H9 (cell line): ENCODE measurements around the gene NR4A2. TPM values are rescaled to one million over a fixed set of nuclear protein-coding genes. Genes with fewer than 3 reads are reported as not detected.

Experiments used
- DNase-seq: peaks from one replicate; pipeline ENCODE4 v3.0.0-alpha.2; 2017
- H2AFZ ChIP-seq: one replicate; pipeline ENCODE4 v1.6.1; 2013; ENCODE audit warnings: mild to moderate bottlenecking, low read length, control low read depth, moderate library complexity
- H2AK5ac ChIP-seq: 2 replicates; pipeline ENCODE4 v1.6.1; 2013; ENCODE audit warnings: low read length, control low read depth, mixed read lengths; ENCODE audit not compliant: insufficient read length
- H2BK120ac ChIP-seq: one replicate; pipeline ENCODE4 v1.6.1; 2013; ENCODE audit warnings: low read depth, mild to moderate bottlenecking, low read length, control low read depth, inconsistent platforms; ENCODE audit not compliant: poor library complexity, severe bottlenecking
- H2BK12ac ChIP-seq: 2 replicates; pipeline ENCODE4 v1.6.1; 2013; ENCODE audit warnings: low read length, control low read depth, mixed read lengths, low read depth; ENCODE audit not compliant: insufficient read length
- H2BK15ac ChIP-seq: 2 replicates; pipeline ENCODE4 v1.6.1; 2013; ENCODE audit warnings: low read depth, low read length, control low read depth
- H2BK20ac ChIP-seq: one replicate; pipeline ENCODE4 v1.6.1; 2013; ENCODE audit warnings: low read depth, mild to moderate bottlenecking, low read length, control low read depth, inconsistent platforms; ENCODE audit not compliant: poor library complexity, severe bottlenecking
- H2BK5ac ChIP-seq: 2 replicates; pipeline ENCODE4 v1.6.1; 2013; ENCODE audit warnings: low read length, control low read depth, mixed read lengths; ENCODE audit not compliant: insufficient read length
- H3K14ac ChIP-seq: 2 replicates; pipeline ENCODE4 v1.6.1; 2013; ENCODE audit warnings: low read length, control low read depth; ENCODE audit not compliant: insufficient read depth
- H3K18ac ChIP-seq: 2 replicates; pipeline ENCODE4 v1.6.1; 2013; ENCODE audit warnings: low read depth, mild to moderate bottlenecking, mixed read lengths, low read length, control low read depth; ENCODE audit not compliant: insufficient read length
- H3K23ac ChIP-seq: 2 replicates; pipeline ENCODE4 v1.6.1; 2013; ENCODE audit warnings: low read length, control low read depth, mixed read lengths, low read depth; ENCODE audit not compliant: insufficient read length
- H3K23me2 ChIP-seq: 2 replicates; pipeline ENCODE4 v1.6.1; 2013; ENCODE audit warnings: low read depth, mild to moderate bottlenecking, mixed read lengths, low read length, control low read depth; ENCODE audit not compliant: insufficient read length, poor library complexity, severe bottlenecking
- H3K27ac ChIP-seq: 2 replicates; pipeline ENCODE4 v1.5.1; 2013; ENCODE audit warnings: low read length, control low read depth, mixed read lengths, low read depth; ENCODE audit not compliant: insufficient read length
- H3K27me3 ChIP-seq: 2 replicates; pipeline ENCODE4 v1.6.1; 2013; ENCODE audit warnings: low read length, control low read depth, inconsistent platforms; ENCODE audit not compliant: insufficient read depth
- H3K4ac ChIP-seq: 2 replicates; pipeline ENCODE4 v1.6.1; 2013; ENCODE audit warnings: low read depth, mild to moderate bottlenecking, control low read depth, inconsistent platforms, low read length, moderate library complexity
- H3K4me1 ChIP-seq: 2 replicates; pipeline ENCODE4 v1.6.1; 2013; ENCODE audit warnings: low read length, control low read depth, inconsistent platforms; ENCODE audit not compliant: insufficient read depth
- H3K4me2 ChIP-seq: 2 replicates; pipeline ENCODE4 v1.6.1; 2013; ENCODE audit warnings: low read length, control low read depth, mixed read lengths; ENCODE audit not compliant: insufficient read length, insufficient read depth
- H3K56ac ChIP-seq: 2 replicates; pipeline ENCODE4 v1.6.1; 2013; ENCODE audit warnings: low read depth, mild to moderate bottlenecking, mixed read lengths, low read length, control low read depth; ENCODE audit not compliant: insufficient read length
- H3K79me1 ChIP-seq: 2 replicates; pipeline ENCODE4 v1.6.1; 2013; ENCODE audit warnings: low read depth, mild to moderate bottlenecking, moderate library complexity, low read length, control low read depth, inconsistent platforms; ENCODE audit not compliant: insufficient read depth, poor library complexity, severe bottlenecking
- H3K79me2 ChIP-seq: 2 replicates; pipeline ENCODE4 v1.6.1; 2013; ENCODE audit warnings: low read length, control low read depth, inconsistent platforms; ENCODE audit not compliant: insufficient read depth
- H3K9ac ChIP-seq: 2 replicates; pipeline ENCODE4 v1.6.1; 2013; ENCODE audit warnings: low read length, control low read depth, mixed read lengths; ENCODE audit not compliant: insufficient read length; ENCODE audit errors: extremely low read depth
- H3K9me3 ChIP-seq: one replicate; pipeline ENCODE4 v1.6.1; 2013; ENCODE audit warnings: low read depth, low read length, inconsistent platforms; ENCODE audit not compliant: control insufficient read depth
- H3T11ph ChIP-seq: one replicate; pipeline ENCODE4 v1.6.1; 2013; ENCODE audit warnings: mild to moderate bottlenecking, low read length, control low read depth, inconsistent platforms
- H4K20me1 ChIP-seq: one replicate; pipeline ENCODE4 v1.6.1; 2013; ENCODE audit not compliant: control insufficient read depth, insufficient read length, insufficient read depth
- H4K5ac ChIP-seq: 2 replicates; pipeline ENCODE4 v1.6.1; 2013; ENCODE audit warnings: low read depth, mild to moderate bottlenecking, mixed read lengths, low read length, control low read depth; ENCODE audit not compliant: insufficient read length
- H4K8ac ChIP-seq: replicated peaks from 2 replicates; pipeline ENCODE4 v1.6.1; 2013; ENCODE audit warnings: low read length, control low read depth, mixed read lengths, low read depth; ENCODE audit not compliant: insufficient read length
- H4K91ac ChIP-seq: 2 replicates; pipeline ENCODE4 v1.6.1; 2013; ENCODE audit warnings: low read depth, mild to moderate bottlenecking, moderate library complexity, mixed read lengths, low read length, control low read depth; ENCODE audit not compliant: insufficient read length
- H3K27ac Mint-ChIP-seq, 3 experiments: 2 replicates in 2 of 3; 3 replicates in 1 of 3; pipeline ENCODE4 v1.8.0; 2020 to 2021; ENCODE audit warnings: mixed read lengths in 3 of 3, mild to moderate bottlenecking in 1 of 3, moderate library complexity in 1 of 3
- H3K27me3 Mint-ChIP-seq: 2 replicates; pipeline ENCODE4 v1.8.0; 2021; ENCODE audit warnings: low read depth, mild to moderate bottlenecking, moderate library complexity, mixed read lengths
- H3K36me3 Mint-ChIP-seq, 3 experiments: 2 replicates in 2 of 3; 3 replicates in 1 of 3; pipeline ENCODE4 v1.8.0; 2020 to 2021; ENCODE audit warnings: low read depth in 3 of 3, mixed read lengths in 3 of 3; ENCODE audit not compliant: insufficient read depth in 1 of 3
- H3K4me1 Mint-ChIP-seq, 2 experiments: 2 replicates each; pipeline ENCODE4 v1.8.0; 2020; ENCODE audit warnings: mixed read lengths in 2 of 2
- H3K4me3 Mint-ChIP-seq, 2 experiments: 2 replicates in 1 of 2; 3 replicates in 1 of 2; pipeline ENCODE4 v1.8.0; 2020 to 2021; ENCODE audit warnings: mild to moderate bottlenecking in 2 of 2, mixed read lengths in 2 of 2, moderate library complexity in 1 of 2
- H3K9me3 Mint-ChIP-seq, 2 experiments: 2 replicates in 1 of 2; 3 replicates in 1 of 2; pipeline ENCODE4 v1.8.0; 2020; ENCODE audit warnings: mild to moderate bottlenecking in 2 of 2, mixed read lengths in 2 of 2, moderate library complexity in 1 of 2
- CTCF ChIP-seq: fragments of 200-600 bp; sonication (generic); conservative IDR thresholded peaks from 3 replicates; pipeline ENCODE4 v1.8.0; 2021; ENCODE audit warnings: antibody characterized with exemption, mild to moderate bottlenecking
- WGBS: extraction: QIAGEN DNeasy Blood & Tissue Kit; methylation state at CpG from one replicate; pipeline ENCODE4 v1.1.7; 2013; ENCODE audit warnings: missing lambda C conversion rate, low lambda C conversion rate, mixed read lengths; ENCODE audit not compliant: insufficient read length; ENCODE audit errors: extremely low coverage; 5-methylcytosine and 5-hydroxymethylcytosine counted together
- total RNA-seq: library from RNA; stranded (reverse); gene quantifications from 2 replicates; pipeline ENCODE4 v1.2.1, GENCODE V29; 2021

NR4A2 gene
- total RNA-seq, 1 experiment from 2014 or later, result 2.0 TPM

- H3K14ac ChIP-seq, result no peak overlapping the region
- no CpG with 5 or more reads among the region's 47 CpGs for WGBS
- H3K23ac ChIP-seq, result no peak overlapping the region
- no peaks in the 10 kb centered on the region for H3K79me2 ChIP-seq
- no peak overlapping the region for H3T11ph ChIP-seq
- no peak overlapping the region for H3K18ac ChIP-seq
- H3K23me2 ChIP-seq, result peaks cover 13% of the 10 kb centered on the region
- no peak overlapping the region for H2AFZ ChIP-seq
- no peak overlapping the region for H2AK5ac ChIP-seq
- no peak overlapping the region for H2BK15ac ChIP-seq
- Mint-ChIP-seq H3K27me3 (peaks cover 73% of the 10 kb centered on the region), H3K9me3 (peaks cover 2 to 10% of the 10 kb centered on the region in 2 experiments; a peak in 3 of 5 replicates), H3K4me1 (peaks cover 20 to 27% of the 10 kb centered on the region in 2 experiments), H3K27ac (no peak overlapping the region; a peak in 1 of 7 replicates), H3K4me3 (peak overlapping the region; percentile 57 to 65), H3K36me3 (peaks cover 0 to 2% (median 0%) of the 10 kb centered on the region in 3 experiments; a peak in 3 of 7 replicates)
- peak; percentile 69 for DNase-seq
- H4K20me1 ChIP-seq, result no peaks in the 10 kb centered on the region
- H3K27me3 ChIP-seq, result peaks cover 40% of the 10 kb centered on the region
- no peak overlapping the region for H3K9ac ChIP-seq
- H2BK5ac ChIP-seq, result no peak overlapping the region
- H4K91ac ChIP-seq, result no peak overlapping the region
- no peak overlapping the region for H3K4ac ChIP-seq
- H2BK120ac ChIP-seq, result no peak overlapping the region
- no peak overlapping the region for H4K5ac ChIP-seq
- no peak overlapping the region for H2BK12ac ChIP-seq
- H3K79me1 ChIP-seq, result no peaks in the 10 kb centered on the region
- H3K4me2 ChIP-seq, result peak overlapping the region; percentile 97
- peaks cover 4% of the 10 kb centered on the region; the same call in 1 of the 2 replicates for H3K4me1 ChIP-seq
- H3K9me3 ChIP-seq, result no peaks in the 10 kb centered on the region
- H3K56ac ChIP-seq, result no peak overlapping the region
- no peak overlapping the region for H4K8ac ChIP-seq
- TF ChIP-seq CTCF, result peak; percentile 21; the same call in 1 of the 3 replicates
- no peak overlapping the region for H3K27ac ChIP-seq
- H2BK20ac ChIP-seq, result no peak overlapping the region
Measured at GRCh38 chr2:156319811-156320485, 12.6 kb downstream of the NR4A2 start.
